Measurements from ENCODE around the gene CTNNA3.

GRCh38 chr10:67144530-67144929 lies 551.5 kb downstream of the CTNNA3 start:
- TF ChIP-seq CTCF (IDR thresholded peaks at IDR 0.05) (no peak), POLR2A (IDR thresholded peaks at IDR 0.05) (no peak)

Data from right lobe of liver (tissue), 4 donors.